GM12801 (cell line): ENCODE results near the gene FAM184B.

Source experiments
- TF ChIP-seq, protein P1 (sequence below): IDR thresholded peaks from one replicate; pipeline ENCODE4 v1.5.1; 2011; ENCODE audit warnings: control low read depth; ENCODE audit not compliant: insufficient read length; ENCODE audit errors: extremely low read depth

The FAM184B gene

DNA sequence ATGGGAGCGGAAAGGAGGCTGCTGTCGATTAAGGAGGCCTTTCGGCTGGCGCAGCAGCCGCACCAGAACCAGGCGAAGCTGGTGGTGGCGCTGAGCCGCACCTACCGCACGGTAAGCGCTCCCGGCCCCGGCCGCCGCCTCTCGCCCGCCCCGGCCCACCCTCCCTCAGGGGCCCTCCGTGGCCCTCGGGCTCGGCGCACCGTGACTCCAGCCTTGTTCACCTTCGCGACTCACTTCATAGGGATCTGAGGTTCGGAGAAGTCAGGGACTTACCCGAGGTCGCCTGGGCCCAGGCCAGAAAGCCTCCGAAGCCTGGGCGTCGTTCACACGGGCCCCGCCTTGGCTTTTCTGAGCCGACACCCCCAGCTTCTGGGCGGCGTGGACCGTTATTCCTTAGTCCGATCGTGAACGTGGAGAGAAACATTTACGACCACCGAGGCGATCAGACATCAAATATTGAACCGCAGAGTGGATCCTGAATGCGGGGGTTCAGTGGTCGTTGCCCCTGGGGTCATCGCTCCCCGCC lies 29.7 kb upstream of the FAM184B start:
- TF ChIP-seq, protein P1, sequence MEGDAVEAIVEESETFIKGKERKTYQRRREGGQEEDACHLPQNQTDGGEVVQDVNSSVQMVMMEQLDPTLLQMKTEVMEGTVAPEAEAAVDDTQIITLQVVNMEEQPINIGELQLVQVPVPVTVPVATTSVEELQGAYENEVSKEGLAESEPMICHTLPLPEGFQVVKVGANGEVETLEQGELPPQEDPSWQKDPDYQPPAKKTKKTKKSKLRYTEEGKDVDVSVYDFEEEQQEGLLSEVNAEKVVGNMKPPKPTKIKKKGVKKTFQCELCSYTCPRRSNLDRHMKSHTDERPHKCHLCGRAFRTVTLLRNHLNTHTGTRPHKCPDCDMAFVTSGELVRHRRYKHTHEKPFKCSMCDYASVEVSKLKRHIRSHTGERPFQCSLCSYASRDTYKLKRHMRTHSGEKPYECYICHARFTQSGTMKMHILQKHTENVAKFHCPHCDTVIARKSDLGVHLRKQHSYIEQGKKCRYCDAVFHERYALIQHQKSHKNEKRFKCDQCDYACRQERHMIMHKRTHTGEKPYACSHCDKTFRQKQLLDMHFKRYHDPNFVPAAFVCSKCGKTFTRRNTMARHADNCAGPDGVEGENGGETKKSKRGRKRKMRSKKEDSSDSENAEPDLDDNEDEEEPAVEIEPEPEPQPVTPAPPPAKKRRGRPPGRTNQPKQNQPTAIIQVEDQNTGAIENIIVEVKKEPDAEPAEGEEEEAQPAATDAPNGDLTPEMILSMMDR: no peak

DNA sequence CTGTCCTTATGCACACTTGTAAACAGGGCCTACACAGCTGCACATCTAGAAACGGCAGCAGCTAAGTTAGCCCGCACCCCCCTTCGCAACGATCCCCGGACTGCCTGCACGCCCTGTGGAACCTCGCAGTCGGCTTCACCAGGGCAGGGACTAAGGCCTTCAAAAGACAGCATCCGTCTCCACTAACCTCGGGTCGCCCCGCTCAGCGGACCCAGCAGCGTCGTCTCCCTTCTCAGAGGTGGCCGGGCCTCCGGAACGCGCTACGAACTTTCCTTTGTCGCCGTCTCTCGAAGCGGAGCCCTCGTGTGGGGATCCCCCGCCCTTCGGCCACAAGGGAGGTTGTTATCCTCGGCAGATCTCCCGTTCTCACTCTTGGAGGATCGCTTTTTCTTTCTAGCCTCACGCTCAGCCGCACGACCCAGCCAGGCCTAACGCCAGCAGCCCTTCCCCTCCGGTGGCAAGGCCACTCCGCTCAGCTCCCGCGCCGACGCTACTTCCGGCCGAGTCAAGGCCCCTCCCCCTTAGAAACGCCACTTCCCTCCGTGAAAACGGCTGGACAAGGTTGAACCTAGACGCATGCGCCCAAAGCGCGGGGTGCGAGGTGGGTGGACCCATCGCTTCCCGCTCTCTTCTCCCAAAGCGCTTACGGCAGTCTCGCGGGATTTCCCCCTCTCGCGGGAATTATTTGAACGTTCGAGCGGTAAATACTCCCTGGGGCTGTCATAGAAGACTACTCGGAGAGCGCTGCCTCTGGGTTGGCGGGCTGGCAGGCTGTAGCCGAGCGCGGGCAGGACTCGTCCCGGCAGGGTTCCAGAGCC lies 29.0 kb upstream of the FAM184B start, which contains the start of the genes DCAF16 and NCAPG:
TSS of gene DCAF16 (minus strand) at position 498 of the 818 bp plus-strand sequence. CDS start 6,616 bp downstream, outside the sequence.
TSS of gene NCAPG (plus strand) at position 720 of the 818 bp plus-strand sequence. CDS start 99 bp downstream, outside the sequence.
- TF ChIP-seq, protein P1: no peak

DNA sequence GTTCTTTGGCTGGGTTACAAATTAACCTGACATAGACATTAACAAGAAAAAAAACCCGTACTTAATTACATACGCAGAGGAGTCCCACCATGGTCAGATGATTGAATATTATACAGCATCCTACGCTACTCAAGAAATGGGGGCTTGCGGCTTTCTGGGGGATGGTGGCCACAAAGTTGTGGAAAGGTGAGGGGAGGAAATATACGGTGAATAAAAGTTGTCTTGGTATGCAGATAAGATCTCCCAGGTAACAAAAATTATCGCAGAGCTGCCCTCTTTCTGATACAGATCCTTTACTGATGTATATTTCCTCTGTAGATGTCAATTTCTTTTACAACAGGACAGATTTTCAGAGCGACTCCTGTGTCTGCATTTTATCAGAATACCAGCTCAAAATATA lies 28.2 kb upstream of the FAM184B start:
- TF ChIP-seq, protein P1: no peak

DNA sequence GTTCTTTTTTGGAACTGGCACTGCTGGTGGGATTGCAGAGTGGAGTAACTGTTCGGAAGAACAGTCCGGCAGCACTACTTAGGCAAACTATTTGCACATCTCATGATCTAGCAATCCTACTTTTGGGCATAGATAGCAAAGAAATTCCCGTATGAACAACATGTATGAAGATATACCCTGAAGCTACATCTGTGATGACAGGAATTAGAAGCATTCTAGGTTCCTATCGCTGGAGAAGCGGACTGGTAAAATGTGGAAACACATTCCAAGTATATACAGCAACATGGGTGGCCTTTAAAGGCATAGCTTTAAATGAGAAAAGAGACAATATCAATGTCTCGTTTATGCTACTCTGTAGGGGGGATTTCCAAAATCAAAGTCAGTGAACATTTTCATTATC lies 26.0 kb upstream of the FAM184B start:
- TF ChIP-seq, protein P1: no peak

DNA sequence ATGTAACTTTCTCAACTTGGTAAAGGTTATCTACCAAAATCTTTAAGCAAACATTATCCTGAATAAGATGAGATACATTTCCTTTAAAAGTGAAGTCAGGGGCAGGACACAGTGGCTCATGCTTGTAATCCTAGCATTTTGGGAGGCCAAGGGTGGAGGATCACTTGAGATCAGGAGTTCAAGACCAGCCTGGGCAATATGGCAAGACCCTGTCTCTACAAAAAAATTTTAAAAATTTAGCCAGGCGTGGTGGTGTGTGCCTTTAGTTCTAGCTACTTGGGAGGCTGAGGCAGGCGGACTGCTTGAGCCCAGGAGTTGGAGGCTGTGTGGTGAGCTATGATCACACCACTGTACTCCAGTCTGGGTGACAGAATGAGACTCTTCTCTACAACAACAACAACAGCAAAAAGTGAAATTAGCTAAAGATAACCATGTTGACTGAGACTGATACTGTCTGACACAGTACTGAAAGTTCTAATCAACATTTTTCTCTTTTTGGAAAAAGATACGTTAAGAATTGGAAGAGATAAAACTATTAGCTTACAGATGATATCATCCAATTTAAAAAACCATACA lies 24.2 kb upstream of the FAM184B start:
- TF ChIP-seq, protein P1: no peak

DNA sequence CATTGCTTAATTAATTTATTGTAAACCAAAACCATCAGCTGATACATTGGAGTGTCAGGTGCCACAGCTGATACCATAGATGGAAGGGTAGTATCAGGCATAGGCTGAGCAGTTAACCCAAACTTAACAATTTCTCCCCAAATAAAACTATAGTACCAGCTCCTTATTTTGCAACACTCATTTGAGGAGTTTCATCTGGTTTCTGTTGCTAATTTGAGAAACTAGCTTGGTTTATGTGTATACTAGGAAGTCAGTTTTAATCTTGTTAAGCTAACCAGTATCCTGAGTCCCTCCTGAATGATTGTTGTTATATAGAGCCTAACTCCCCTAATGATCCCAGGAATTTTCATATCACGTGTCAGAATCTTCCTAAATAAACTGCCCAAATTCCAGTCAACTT lies 16.4 kb upstream of the FAM184B start:
- TF ChIP-seq, protein P1: no peak

DNA sequence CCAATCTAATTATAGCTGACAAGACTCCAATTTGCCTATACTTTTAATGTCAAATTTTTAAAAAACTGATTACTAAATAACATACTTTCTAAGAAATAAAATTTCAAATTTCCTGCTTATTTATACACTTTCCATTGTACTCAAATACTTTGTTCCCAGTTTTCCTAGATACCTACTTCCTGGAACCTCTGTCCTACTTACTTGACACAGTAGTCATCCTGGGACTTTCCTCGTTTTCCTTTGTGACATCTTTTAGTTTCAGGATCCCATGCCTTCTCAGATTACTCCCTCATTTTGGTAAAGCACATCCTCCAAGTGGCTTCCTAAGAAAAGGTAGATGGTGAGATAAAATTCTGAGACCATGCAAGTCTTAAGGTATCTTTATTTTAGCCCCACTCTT lies 13.3 kb upstream of the FAM184B start:
- TF ChIP-seq, protein P1: no peak
